ENCODE measurements around the gene TMEM109. TPM values are rescaled to one million over a fixed set of nuclear protein-coding genes. Genes with fewer than 3 reads are reported as not detected.

Gene TMEM109
- total and polyA plus RNA-seq, 2 of the 13 experiments (the other 11 are each of a cell fraction or from before 2014, with no cell fraction given): 7.7 to 18.0 TPM

GRCh38 chr11:60913793-60914632 lies at the start of gene TMEM109 (continued):
- no peak for TF ChIP-seq ZSCAN5A (CRISPR knock-in tag; IDR thresholded peaks at IDR 0.05; ENCODE audit: borderline replicate concordance)
- no peak for TF ChIP-seq ZNF609 (CRISPR knock-in tag; IDR thresholded peaks at IDR 0.05; ENCODE audit: borderline replicate concordance)
- no peak for TF ChIP-seq HOXA7 (CRISPR knock-in tag; IDR thresholded peaks at IDR 0.05)
- no peak for TF ChIP-seq ZNF44 (CRISPR knock-in tag; IDR thresholded peaks at IDR 0.05)
- peak; percentile 83; the same call in 1 of the 2 replicates for TF ChIP-seq ZNF557 (CRISPR knock-in tag; IDR thresholded peaks at IDR 0.05)
- peak; percentile 75 for TF ChIP-seq HNF1B (CRISPR knock-in tag; IDR thresholded peaks at IDR 0.05)
- 0 out of 2 replicates have a peak, but pooled peaks have one; percentile 49 for TF ChIP-seq MED13 (CRISPR knock-in tag; IDR thresholded peaks at IDR 0.05)
- TF ChIP-seq ZNF569 (CRISPR knock-in tag; IDR thresholded peaks at IDR 0.05; ENCODE audit: borderline replicate concordance): no peak
- no peak; the same call in 1 of the 2 replicates for TF ChIP-seq ZNF205 (CRISPR knock-in tag; IDR thresholded peaks at IDR 0.05)
- TF ChIP-seq ZNF607 (CRISPR knock-in tag; IDR thresholded peaks at IDR 0.05; ENCODE audit: borderline replicate concordance): no peak
- TF ChIP-seq CENPX (CRISPR knock-in tag; IDR thresholded peaks at IDR 0.05): no peak
- no peak for TF ChIP-seq DPF2 (CRISPR knock-in tag; IDR thresholded peaks at IDR 0.05; ENCODE audit: borderline replicate concordance, low read depth)
- TF ChIP-seq ZNF768 (CRISPR knock-in tag; IDR thresholded peaks at IDR 0.05): 0 out of 2 replicates have a peak, but pooled peaks have one; percentile 39
- TF ChIP-seq ZNF280B (CRISPR knock-in tag; IDR thresholded peaks at IDR 0.05; ENCODE audit: borderline replicate concordance): peak; percentile 75
- TF ChIP-seq ZNF207 (IDR thresholded peaks at IDR 0.05; ENCODE audit: borderline replicate concordance): no peak
- TF ChIP-seq REPIN1 (CRISPR knock-in tag; IDR thresholded peaks at IDR 0.05; ENCODE audit: borderline replicate concordance, low read depth): 0 out of 2 replicates have a peak, but pooled peaks have one; percentile 35
- no peak for TF ChIP-seq RARG (CRISPR knock-in tag; IDR thresholded peaks at IDR 0.05; ENCODE audit: low read depth)
- TF ChIP-seq MIER3 (CRISPR knock-in tag; IDR thresholded peaks at IDR 0.05; ENCODE audit: borderline replicate concordance): no peak
- no peak for TF ChIP-seq ZNF614 (CRISPR knock-in tag; IDR thresholded peaks at IDR 0.05; ENCODE audit: borderline replicate concordance)
- TF ChIP-seq ZFP1 (CRISPR knock-in tag; IDR thresholded peaks at IDR 0.05): no peak
